Measurements from ENCODE around the gene ANGEL2. TPM values are rescaled to one million over a fixed set of nuclear protein-coding genes. Genes with fewer than 3 reads are reported as not detected.

ANGEL2 gene
- total RNA-seq, 1 donor from 2014 or later = 14.8 TPM

DNA sequence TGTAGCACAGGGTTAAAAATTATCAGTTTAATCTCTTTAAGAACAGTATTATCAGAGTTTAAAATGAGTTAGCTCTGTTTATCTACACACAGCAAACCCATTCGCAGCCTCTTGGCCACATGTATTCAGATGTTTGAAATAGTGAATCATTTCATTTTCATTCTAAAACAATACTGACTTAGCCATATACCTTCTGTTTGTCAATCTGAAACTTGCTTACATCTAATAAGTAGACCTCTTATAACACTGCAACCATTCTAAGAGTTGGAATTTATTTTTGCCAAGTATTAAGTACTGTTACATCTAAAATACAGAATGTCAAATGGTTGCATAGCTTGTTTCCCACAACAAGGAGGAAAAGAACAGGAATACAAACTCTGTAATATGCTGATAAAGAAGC, 25.4 kb downstream of the ANGEL2 start:
- no peak for DNase-seq (ENCODE audit: low read depth)
- H3K4me3 ChIP-seq (ENCODE audit: low read depth, low read length) = no peak overlapping the region
- TF ChIP-seq, protein P1, sequence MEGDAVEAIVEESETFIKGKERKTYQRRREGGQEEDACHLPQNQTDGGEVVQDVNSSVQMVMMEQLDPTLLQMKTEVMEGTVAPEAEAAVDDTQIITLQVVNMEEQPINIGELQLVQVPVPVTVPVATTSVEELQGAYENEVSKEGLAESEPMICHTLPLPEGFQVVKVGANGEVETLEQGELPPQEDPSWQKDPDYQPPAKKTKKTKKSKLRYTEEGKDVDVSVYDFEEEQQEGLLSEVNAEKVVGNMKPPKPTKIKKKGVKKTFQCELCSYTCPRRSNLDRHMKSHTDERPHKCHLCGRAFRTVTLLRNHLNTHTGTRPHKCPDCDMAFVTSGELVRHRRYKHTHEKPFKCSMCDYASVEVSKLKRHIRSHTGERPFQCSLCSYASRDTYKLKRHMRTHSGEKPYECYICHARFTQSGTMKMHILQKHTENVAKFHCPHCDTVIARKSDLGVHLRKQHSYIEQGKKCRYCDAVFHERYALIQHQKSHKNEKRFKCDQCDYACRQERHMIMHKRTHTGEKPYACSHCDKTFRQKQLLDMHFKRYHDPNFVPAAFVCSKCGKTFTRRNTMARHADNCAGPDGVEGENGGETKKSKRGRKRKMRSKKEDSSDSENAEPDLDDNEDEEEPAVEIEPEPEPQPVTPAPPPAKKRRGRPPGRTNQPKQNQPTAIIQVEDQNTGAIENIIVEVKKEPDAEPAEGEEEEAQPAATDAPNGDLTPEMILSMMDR (conservative IDR thresholded peaks at IDR 0.05; ENCODE audit: low read depth, low read length) = no peak

DNA sequence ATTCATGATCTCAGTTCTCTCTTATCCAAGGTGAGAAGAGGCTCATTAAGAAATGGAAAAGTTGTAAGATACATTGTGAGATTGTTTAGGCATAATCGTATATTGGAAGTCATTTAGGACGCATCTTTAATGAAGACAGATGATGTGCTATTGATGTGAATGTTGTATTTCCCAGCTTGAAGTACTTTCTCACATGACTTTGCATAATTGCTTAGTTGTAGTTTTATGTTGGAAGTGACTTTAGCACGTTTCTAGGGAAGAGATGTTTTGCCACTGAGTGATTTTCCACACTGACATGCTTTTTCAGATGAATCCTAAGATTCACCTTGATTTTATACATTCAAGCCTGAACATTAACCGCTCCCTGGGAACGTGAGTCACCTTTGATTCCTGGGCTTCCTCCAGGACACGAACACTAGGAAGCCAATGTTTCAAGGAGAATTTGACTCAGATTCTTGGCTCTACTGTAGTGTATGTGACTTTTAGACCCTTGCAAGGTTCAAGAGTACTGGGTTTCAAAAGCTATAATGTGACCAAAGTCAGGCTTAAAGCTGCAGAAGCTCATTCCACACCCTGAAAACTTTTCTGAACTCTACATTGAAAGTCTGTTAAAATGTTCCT, 27.9 kb downstream of the ANGEL2 start:
- no peak overlapping the region for H3K4me3 ChIP-seq (ENCODE audit: low read depth, low read length)
- TF ChIP-seq, protein P1 (conservative IDR thresholded peaks at IDR 0.05; ENCODE audit: low read depth, low read length) = no peak
- DNase-seq (ENCODE audit: low read depth) = no peak

DNA sequence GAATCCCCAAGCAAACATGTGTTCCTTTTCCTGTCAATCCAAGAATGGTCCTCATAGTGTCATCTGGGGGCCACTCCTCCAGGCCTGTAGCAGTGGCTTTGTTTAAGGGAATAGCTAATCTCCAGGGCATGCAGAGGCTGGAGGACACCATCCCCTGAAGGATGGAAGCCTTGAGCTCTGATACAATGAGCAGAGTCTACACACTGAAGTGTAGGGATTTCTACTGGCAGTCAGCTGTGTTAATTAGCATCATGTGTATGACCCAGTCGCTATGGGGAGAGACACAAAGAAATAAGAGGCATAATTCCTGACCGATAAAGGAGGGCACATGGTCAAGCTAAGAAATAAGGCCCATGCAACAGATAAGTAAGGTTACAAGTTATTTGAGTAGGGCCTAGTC, 29.1 kb downstream of the ANGEL2 start:
- TF ChIP-seq, protein P1 (conservative IDR thresholded peaks at IDR 0.05; ENCODE audit: low read depth, low read length) = no peak
- DNase-seq (ENCODE audit: low read depth) = no peak
- no peak overlapping the region for H3K4me3 ChIP-seq (ENCODE audit: low read depth, low read length)

DNA sequence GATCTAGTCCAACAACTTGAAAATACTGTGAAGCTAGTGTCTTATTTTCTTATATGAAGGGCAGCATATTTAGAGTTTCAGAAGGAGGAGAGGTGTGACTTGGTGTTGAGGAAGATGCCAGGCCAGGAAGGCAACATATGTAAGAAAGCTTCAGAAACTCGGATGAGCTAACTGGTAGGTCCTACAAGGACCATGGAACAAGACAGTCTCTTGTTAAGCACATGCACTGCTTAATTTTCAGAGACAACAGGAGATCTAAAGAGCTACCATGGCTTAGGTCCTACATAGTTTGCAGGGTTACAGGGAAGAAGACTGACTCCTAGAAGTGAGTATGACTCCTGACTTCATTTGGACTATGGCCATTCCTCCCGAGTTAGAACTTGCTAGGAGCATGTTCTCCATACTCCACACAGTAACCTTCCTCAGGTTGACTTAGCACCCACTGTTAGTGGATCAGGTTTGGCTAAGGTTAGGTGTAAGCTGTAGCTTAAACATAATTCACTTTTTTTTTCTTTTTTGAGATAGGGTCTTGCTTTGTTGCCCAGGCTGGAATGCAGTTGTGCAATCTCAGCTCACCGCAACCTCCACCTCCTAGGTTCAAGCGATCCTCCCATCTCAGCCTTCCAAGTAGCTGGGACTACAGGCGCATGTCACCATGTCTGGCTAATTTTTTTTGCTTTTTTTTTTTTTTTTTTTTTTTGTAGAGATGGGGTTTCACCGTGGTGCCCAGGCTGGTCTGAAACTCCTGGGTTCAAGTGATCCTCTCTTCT, 31.0 kb downstream of the ANGEL2 start:
- H3K4me3 ChIP-seq (ENCODE audit: low read depth, low read length) = no peak overlapping the region
- no peak for DNase-seq (ENCODE audit: low read depth)
- TF ChIP-seq, protein P1 (conservative IDR thresholded peaks at IDR 0.05; ENCODE audit: low read depth, low read length) = no peak

DNA sequence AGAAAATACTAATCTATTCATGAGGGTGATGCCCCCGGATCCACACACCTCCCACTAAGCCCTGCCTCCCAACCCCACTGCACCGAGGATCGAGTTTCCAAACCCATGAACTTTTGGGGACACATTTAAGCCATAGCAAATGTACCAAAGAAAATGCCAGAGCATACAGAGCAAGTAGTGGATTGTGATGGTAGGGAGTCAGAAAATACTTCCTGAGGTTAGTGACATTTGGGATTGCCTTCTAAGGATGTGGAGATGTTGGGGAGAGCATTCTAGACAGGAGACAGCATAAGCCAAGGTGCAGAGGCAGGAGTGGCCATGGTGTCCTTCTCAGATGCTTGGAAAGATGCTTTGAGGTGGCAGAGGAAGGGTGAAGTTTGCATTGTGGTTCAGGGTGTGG, 32.2 kb downstream of the ANGEL2 start:
- DNase-seq (ENCODE audit: low read depth) = no peak
- TF ChIP-seq, protein P1 (conservative IDR thresholded peaks at IDR 0.05; ENCODE audit: low read depth, low read length) = no peak
- no peak overlapping the region for H3K4me3 ChIP-seq (ENCODE audit: low read depth, low read length)

DNA sequence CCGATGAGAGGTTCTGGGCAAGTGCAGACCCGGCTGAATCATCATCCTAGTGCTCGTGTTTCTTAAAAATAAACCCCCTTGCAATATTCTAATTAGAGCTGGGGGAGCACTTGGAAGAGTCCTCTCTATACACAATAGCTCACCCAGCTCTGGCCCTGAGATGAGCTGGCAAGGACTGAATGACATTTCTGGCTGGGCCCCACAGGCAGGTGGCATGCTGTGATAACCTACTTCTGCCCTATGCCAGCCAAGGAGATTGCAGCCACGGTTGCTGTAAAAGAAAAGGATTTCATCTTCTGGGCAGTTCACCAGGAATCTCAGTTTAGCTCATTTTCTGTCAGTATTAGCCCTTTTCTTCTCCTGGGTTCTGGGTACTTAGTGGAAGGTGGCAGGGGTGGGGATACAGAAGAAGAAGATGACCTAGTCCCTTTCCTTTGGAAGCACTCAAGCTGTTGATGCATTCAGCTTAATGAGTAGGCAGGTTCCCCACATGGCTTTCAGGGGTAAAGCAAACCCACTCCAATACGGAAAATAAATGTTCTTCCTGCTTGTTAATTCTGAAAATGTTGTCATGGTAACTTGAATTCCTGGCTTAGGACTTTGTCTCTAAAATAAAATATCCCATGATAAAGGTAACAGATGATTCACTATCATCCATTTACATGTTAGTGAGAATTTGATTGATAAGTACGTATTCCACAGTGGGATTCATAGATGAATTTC, 33.1 kb downstream of the ANGEL2 start:
- TF ChIP-seq, protein P1 (conservative IDR thresholded peaks at IDR 0.05; ENCODE audit: low read depth, low read length) = no peak
- DNase-seq (ENCODE audit: low read depth) = no peak
- H3K4me3 ChIP-seq (ENCODE audit: low read depth, low read length) = no peak overlapping the region
